ENCODE measurements around the gene MAMSTR. TPM values are rescaled to one million over a fixed set of nuclear protein-coding genes. Genes with fewer than 3 reads are reported as not detected.
A peak's percentile ranks its signal among the peaks of the same experiment; 100 is the strongest.

Gene MAMSTR
- polyA plus RNA-seq, 1 donor, result 6.0 TPM

DNA sequence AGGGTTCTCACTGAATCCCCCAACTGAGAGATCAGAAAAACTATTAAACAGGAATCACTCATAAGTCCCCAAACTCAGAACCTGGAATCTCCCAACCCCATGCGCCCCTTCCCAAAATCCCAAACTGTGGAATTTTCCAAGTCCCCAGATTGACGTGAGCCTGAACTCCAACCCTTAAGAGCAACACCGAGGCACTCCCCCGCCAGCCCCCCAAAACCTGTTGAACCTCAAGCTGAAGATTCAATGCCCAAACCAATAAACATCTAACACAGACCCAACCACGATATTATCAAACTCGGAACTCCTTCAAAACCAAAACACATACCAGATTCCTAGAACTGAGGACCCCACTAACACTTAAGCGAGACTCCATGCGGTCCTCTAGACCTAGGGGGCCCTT, 26.6 kb upstream of the MAMSTR start:
- DNase-seq, result no peak

DNA sequence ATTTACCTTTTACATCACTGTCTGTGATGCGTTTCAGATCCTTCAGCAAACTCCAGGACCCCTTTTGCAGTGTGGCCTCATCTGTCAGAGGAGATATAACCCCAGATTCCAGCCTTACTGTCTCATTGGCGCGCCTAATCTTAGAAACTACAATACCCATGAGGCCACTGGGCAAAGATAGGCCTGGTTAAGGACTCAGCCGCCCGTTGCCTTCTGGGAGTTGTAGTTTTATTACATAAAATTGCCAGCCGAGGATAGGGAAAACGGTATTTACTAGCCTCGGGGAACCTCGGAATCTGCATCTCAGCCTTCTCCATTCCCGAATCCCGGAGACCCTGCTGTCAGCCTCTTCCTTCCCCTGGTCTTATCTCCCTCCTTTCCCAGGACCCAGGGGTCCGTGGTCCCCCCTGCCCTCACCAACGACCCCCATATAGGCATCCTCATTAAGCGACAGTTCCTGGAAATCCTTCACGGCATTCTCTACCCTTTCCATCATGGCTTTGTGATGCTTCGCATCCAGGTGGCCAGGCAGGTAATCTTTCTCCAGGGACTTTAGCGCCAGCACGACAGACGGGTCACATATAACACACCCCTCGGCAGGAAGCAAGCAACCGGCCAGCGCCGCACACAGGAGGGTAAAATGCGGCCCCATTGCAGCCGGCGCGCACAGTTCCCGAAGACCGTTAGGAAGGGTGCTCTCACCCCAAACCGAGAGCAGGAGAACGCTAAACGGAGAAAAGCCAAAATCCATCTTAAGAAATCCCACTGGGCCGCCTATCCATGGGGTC, 25.9 kb upstream of the MAMSTR start:
- DNase-seq, result no peak

DNA sequence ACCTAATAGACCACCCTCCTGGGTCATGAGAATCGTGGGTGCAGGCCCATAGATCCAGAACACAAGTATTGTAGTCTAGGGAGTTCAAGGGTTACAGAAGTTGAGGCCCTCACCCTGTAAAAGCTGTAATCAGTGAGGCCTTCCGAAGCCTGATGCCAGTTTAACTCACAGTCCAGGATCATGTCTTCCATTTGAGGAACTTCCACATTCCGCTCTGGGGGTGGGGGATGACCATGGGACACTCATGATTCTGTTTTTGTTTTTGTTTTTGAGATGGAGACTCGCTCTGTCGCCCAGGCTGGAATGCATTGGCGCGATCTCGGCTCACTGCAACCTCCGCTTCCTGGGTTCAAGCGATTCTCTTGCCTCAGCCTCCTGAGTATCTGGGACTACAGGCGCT, 22.6 kb upstream of the MAMSTR start:
- no peak for DNase-seq

DNA sequence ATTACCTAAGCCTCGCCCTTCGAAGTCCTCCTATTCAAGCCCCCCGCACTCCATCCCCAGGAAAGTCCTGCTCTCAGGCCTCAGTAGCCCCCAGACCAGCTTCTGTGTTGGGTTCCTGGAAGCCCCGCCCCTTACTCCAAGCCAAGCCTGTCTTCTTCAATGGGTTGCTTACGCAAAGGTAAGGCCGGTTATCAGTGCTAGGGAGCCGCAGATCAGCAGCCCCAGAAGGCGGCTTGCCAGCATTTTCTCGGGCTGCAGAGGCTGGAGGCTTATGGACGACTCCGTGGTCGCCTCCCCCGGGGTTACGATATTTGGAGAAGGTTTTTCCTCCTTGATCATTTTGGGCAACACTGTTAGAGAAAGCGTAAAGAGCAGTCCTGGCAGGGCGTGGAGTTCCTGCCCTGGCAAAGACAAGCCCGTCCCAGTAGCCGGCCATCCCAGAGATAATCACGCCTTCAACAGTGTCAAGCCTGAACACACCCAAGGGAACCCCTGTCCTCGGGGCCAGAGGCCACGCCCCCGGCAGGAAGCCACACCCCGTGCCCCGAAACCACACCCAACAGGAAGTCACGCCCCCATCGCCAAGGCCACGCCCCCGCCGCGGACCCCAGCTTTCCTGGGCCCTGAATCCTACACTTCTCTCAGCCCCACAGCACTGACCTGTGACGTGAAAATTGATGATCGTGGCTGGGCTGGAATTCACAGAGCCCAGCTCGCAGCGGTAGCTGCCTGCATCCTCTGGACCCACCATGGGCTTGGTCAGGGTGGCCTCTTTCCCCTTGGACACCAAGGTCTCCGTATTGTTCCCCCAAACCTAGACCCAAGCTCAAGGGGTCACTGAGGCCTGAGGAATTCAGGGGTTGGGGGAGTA, 21.8 kb upstream of the MAMSTR start:
- DNase-seq, result no peak

DNA sequence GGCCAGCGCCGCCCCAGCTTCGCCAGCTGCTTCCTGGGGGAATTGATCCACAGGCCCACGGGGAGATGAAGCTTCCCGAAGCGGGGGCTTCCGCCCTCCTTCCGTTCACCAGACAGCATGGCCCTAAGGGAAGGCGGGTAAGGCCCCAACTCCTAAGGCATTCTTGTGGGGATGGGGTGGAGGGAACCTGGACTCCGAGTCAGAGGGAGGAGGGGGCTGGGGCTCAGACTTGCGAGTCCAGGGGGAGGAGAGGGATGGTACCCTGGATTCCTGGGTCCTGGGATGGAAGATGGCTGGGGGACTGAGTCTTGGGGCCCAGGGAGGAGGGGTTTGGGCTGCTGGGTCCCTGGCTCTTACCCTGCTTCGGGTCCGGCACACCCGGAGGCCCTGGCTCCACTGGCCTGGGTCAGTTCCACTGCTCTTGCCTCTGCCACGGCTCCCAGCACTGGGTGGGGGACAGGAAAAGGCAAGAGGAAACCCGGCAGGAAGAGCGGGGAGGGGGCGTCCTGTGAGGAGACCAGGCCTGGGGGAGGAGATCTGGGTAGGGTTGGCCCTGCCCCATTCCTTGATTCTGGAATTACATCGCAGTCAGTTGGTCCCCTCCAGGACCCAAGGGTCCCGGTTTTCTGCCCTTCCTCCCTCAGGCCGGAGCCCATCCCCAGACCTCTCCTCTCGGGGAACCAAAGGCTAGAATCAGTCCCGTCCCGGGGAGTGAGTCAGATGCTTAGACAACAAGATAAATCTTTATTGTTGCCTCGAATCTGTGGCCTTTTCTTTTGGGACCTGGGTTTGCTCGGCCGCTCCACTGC, 20.8 kb upstream of the MAMSTR start, which contains the start of gene RASIP1:
RASIP1 (minus strand) TSS at position 447 of the 809 bp plus-strand sequence; CDS start at position 119, 328 bp downstream.
- DNase-seq, result no peak

DNA sequence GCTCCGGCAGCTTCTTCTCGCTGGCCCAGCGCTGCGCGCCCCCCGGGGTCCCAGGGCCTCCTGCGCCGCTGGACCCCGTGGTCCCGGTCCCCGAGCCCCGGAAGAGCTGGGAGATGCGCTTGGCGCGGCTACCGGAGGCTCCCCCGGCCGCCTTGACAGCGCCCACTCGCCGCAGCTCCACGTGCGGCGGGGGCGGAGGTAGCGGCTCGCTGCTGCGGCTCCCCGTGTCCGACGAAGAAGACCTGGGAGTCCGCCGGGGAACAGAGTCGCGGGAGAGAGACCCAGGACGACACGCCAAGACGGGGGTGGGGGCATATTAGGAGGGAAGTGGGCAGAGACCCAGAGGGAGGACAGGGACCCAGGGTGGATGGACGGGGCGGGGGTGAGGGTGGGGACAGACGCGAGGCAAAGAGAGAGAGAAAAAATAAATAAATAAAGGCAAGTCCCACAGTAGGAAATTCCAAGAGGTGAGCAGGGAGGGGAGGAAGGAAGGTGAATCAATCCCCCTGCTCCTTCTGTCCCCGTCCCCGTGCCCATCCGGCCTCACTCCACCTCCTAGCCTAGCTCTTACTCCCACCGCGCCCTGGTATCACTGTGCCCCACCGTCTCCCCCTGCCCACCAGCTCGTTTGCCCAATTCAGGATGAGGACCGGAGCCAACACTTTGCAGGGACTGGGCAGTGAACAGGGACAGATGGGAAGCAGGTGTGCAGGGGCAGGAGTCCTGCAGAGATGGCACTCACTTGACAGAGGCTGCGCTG, 20.1 kb upstream of the MAMSTR start:
- no peak for DNase-seq

DNA sequence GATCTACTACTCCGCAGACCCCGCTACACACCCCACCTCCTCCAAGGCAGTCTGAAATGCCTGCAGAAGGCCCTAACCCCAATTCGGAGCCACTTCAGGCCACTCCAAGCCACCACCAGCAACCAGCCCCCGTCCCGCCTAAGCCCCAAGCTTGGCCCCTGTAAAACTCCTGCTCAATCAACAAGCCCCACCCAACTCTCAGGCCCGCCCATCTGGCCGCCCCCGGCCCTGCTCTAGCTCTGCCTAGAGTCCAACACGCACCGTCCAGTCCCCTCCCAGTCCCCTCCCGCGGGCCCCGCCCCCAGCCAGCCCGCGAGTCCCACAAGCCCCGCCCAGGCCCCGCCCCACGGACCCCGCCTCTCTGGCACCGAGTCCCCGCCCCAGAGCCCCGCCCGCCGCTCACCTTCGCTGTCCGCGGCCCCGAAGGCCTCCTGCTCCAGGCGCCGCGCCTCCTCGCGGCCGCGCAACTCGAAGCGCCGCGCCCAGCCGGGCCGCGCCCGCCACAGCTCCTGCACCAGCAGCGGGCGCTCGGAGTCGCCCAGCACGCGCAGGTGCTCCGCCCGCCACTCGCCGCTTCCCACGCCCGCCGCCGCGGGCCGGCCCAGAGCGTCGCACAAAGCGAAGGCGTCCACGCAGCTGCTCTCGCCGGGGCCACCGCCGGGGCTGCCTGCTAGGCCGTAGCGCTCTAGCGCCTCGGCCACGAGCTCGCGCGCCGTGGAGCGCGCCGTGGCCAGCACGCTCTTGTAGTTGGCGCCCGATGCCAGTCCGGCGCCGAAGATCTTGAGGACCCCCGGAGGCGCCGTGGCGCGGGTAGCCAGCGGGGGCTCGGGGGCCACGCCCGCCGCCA, 19.3 kb upstream of the MAMSTR start:
- peak; percentile 91 for DNase-seq

DNA sequence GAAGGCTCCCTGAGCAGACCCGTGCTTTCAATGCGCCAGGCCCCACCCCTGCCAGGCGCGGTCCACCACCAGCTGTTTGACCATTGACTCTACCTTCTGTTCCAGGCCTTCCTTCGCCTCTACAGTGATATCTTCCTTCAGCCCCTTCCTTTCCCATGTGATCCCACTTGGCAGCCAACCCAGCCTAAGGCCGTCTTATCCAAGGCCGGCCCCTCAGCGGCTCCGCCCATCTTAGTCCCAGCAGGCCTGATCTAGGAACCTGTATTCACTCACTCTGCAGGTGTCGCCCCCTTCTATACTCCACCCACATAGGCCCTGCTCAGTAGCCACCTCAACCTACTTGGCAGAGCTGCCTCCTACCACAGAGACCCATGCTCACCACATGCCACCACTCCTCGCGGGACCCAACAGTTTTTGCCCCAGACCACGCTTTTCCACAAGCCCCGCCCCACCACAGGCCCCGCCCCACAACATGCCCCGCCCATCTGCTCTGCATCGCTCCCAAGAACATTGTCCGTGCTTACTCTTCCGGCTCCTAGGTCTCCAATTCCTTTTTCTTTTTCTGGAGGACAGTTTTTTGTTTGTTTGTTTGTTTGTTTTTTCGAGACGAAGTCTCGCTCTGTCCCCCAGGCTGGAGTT, 18.0 kb upstream of the MAMSTR start:
- no peak for DNase-seq

DNA sequence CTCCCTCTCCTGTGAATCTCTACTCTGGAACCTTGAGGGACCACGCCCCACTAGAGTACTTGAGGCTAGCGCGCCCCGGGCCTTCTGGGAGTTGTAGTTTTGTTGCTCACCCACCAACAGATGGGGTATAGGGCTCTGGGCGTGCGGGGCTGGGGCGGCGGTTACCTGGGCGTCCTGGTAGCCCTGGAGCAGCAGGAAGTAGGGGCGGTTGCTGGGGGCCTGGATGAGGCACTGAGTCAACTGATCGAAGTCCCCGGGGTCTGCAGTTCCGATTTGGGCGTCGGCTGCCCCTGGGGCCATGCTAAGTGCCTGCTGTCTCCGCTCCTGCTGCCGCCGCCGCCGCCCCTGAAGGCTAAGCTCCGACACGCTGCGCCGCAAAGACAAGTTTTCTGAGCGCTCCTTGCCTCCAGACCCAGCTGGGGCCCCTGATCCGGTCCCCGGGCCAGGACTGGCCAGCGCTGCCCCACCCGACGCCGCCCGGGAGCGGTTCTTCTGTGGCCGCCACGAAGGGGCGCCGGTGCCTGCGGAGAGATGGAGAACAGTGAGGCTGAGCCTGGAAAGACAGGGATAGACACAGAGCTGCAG, 15.6 kb upstream of the MAMSTR start:
- DNase-seq, result no peak

DNA sequence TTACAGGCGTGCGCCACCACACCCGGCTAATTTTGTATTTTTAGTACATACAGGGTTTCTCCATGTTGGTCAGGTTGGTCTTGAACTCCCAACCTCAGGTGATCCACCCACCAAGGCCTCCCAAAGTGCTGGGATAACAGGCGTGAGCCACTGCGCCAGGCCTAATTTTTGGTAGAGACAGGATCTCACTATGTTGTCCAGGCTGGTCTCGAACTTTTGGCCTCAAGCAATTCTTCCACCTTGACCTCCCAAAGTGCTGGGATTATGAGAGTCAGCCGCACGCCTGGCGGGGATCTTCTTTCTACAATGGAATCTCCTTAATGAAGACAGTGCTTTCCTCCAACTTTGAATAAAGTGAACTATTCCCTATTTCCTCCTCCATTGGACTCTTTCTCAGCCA, 15.1 kb upstream of the MAMSTR start:
- no peak for DNase-seq

DNA sequence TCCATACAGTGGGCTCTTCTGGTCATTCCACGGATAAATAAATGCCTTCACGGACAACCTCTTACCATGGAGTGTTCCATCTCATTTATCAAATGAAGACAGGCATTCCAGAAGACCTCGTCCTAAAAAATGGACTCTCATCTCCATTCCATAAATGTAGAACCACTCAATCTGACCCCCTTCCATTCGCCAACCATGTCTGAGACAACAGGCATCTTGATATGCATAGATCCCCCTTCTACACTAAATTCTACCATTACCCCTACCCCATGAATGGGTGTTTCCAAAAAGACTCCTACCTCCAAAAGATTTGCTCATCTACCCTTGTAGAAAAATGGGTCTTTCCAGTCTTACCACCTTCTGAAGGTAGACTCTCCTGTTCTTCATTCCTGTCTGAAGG, 11.9 kb upstream of the MAMSTR start:
- DNase-seq, result no peak

DNA sequence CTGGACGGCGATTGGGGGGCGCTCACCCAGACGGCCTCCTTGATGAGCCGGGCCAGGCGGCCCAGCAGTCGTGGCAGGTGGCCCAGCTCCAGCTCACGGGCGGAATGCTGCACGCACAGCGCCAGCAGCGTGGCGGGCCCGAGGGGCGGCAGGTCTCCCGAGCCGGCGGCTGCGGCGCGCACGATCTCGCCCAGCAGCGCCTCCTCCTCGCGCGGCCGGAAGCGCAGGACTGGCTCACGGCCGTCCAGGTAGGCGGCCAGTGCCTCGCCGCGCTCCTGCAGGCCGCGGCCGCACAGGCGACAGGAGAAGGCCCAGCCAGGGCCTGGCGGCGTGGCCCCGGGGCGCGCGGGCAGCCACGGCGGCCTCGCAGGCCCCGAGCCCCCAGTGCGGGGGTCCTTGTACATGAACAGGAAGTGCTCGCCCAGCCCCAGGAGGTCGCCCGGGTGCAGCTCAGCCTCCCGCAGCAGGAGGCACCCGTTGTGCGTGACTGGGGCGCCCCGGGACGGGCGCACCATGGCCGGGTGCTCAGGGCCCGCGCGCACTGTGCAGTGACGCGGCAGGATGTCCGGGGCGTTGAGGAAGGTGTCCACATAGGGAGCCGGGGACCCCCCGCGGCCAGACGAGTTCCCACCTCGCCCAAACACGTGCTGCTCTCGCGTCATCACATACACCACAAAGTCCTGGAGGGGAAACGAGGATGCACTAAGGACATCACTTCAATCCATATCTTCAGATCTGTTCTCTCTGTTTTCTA, 9.6 kb upstream of the MAMSTR start:
- DNase-seq, result no peak

DNA sequence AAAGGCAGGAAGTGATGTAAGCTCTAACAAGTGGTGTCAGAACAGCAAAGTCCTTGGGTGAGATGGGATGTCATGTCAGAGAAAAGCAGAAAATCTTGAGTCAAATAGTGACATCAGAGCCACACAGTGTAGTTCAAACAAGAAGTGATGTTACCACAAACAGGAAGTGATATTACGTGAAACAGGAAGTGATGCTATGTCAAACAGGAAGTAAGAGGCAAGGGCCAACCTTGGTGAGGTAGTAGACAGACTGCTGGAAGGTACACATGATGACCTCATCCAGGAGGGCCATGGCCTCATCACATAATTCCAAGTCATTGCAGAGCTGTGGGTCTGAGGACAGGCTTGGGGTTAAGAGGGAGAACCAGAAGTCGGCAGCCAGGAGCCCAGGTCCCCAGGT, 7.0 kb upstream of the MAMSTR start:
- DNase-seq, result no peak

DNA sequence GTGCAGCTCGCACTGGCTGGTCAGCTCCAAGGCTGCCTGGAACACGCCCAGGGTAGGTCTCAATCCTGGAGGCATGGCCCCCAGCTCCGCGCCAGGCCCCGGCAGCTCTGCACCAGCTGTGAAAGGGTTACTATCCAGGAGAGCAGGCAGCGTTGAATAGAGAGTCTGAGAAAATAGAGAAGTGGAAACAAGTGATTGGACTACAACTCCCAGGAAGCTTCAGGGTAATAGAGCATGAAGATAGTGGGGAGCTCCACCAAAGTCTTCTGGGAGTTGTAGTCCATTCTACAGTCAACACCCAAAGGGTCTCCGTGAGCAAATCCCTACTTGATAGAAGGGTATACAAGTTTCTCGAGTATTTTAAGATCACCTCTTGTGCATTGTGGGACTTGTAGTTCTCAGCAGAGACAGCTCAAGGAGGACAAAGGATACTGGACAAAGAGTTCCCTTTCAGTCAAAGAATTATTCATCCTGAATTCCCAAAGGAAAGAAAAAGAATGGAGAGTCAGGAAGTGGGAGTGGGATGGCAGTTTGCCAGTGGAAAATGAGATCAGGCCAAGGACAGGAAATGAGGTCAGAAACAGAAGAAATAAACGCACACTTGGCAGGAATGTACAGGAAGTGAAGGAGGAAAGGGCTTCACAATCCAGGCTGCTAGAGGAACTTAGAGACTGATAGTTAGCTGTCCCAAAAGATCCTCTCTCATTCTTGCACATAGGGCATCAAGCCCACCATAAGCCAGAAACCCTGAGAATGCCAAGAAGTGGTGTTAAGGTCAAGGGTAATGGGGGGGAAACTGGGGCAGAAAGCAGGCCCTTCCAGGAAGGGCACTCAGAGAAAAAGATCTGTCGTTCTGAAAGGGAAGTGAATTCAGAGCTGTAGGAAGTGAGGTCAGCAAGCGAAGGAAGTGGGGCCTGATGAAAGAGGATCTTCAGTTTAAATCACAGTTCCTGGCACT, 5.5 kb upstream of the MAMSTR start:
- peak; percentile 89 for DNase-seq

DNA sequence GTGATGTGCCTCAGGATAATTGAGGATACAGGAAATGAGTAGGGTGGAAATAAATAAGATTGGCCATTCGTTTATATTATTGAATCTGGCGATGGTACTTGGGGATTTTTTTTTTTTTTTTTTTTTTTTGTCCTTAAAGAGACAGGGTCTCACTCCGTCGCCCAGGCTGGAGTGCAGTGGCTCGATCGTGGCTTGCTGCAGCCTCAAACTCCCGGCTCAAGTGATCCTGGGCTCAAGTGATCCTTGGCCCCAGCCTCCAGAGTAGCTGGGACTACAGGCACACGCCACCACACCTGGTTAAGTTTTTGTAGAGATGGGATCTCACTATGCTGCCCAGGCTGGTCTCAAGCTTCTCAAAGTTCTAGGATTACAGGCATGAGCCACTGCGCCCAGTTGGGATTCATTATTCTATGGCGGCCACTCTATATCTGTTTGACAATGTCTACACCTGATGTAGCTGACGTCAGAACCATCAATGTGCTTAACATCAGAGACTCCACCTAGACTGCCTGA, 2.7 kb upstream of the MAMSTR start:
- DNase-seq, result no peak

DNA sequence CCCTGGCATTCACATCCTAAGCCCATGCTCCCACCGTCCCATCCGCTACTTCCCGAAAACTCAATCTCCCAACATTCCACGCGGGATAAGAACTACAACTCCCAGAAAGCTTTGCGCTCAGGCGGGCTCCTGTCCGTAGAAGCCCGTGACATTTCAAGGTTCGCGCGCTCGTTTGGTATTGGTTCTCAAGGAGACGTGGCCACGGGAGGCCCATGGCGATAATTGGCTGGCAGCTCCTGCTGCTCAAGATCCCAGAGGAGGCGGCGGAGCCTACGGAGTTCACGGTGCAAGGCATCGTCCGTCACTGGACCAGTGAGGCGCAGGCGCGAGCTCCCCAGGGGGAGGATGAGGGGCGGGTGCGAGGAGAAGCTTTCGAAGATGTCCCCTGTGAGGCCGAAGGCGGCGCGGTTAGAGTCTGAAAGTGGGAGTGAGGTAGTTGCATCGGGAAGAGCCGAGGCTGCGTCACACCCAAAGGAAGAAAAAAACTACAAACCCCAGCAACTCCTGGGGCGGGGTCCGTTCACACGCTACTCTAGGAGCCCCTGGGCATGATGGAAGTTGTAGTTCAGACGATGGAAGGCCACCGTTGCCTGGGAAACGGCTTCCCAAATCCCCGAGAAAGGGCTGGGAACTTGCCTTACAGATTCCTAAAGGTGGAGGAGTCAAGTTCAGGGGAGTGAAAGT, 1.2 kb upstream of the MAMSTR start:
- DNase-seq, result peak; percentile 99

DNA sequence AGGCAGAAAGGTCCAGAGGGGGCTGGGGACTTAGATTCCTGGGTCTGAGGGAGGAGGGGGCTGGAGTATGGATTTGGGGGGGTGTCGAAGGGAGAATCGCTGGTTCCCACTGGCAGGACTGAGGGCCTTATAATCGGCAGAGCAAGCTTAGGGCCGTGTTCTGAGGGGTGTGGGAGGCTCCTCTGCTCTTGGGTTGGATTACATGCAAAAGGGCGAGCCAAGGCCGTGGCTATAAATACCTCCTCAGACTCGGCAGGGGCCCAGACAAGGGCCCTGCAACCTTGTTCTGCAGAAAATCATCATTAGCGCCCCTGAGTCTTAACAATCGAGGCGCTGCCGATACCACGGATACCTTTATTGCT, 707 bp upstream of the MAMSTR start:
- DNase-seq, result no peak
